Cerebellar nuclear complex (tissue), 1 donor: Measurements from ENCODE around the gene BRAT1.
"Not testable (repeated sequence)": the region's sequence is repeated elsewhere in the genome, so short reads cannot be mapped to it uniquely, and the experiment has no call there.

Source experiments
- DNase-seq, 2 experiments: peaks; one replicate each; lab custom pipeline; 2025; lab: John Stamatoyannopoulos, UW

The BRAT1 gene

GRCh38 chr7:2583798-2584580, 28.7 kb upstream of the BRAT1 start:
- no peak for DNase-seq

- no peak for DNase-seq
Measured at GRCh38 chr7:2582006-2582735, 26.8 kb upstream of the BRAT1 start.

DNA sequence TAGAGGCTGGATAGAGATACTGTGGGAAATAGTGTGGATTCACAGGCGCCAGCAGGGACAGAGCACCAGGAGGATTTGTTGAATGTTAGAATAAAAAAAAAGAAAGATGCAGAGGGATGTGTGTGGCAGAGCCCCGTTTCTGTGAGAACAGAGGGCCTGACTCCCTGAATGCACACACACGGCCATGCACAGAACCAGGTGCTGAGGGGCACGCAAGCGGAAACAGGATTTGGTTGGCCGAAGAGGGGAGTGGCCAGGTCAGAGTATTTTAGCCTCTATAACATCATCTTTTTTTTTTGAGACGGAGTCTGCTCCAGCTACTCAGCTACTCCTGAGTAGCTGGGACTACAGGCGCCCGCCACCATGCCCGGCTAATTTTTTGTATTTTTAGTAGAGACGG, 25.3 kb upstream of the BRAT1 start:
- DNase-seq, result no peak

GRCh38 chr7:2577914-2578680, 22.8 kb upstream of the BRAT1 start:
- no peak for DNase-seq

- no peak for DNase-seq
Measured at GRCh38 chr7:2576742-2577491, 21.6 kb upstream of the BRAT1 start.

GRCh38 chr7:2575733-2576340, 20.5 kb upstream of the BRAT1 start:
- no peak for DNase-seq

GRCh38 chr7:2575046-2575732, 19.9 kb upstream of the BRAT1 start:
- DNase-seq, result no peak

- DNase-seq, result no peak
Measured at GRCh38 chr7:2573761-2574160, 18.4 kb upstream of the BRAT1 start.

DNA sequence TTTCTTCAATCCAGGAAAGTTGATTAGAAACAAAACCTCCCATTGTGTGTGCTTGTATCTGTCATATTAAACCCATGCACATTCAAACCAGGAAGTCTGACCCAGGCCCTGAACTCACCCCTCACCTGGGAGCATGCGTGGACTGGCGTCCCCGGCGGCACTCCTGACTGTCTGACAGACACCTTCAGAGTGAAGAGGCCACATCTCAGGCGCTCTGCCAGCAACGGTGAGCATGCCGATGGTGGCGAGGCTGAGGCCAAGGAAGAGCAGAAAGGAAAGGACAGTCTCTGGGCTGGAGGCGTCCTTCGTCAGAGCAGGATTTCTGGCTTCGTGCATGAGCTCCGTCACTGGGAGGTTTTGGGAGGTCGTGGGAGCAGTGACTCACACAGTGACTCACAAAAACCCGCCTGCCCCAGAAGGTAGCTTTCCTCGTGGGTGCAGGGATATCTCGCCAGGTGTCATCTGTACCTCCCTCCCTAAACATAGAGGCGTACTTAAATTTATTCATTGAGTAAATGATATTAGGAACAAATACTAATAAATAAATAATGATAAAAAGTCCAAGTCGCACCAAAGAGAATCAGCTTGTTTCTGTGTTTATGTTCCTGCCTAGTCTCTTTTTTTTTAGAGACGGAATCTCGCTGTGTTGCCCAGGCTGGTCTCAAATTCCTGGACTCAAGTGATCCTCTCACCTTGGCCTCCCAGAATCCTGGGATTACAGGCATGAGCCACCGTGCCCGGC, 16.9 kb upstream of the BRAT1 start:
- no peak for DNase-seq

DNA sequence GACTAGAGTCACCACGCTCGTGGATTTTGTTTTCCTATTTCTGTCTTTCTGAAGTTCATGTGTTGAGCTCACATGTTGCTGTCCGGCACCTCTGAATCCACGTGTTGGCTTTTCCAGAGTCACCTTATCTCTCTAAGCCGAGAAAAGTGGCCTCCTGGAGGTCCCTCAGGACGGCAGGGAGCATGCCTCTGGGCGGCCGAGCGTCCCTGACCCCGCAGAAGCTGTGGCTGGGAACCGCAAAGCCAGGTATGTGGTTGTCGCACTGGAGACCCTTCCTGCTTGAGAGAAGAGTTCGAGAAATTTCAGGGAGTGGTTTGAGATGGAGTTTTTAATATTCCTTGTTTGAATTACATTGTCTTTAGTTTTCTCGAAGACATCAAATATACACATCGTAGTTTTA, 16.1 kb upstream of the BRAT1 start:
- DNase-seq, result no peak

DNA sequence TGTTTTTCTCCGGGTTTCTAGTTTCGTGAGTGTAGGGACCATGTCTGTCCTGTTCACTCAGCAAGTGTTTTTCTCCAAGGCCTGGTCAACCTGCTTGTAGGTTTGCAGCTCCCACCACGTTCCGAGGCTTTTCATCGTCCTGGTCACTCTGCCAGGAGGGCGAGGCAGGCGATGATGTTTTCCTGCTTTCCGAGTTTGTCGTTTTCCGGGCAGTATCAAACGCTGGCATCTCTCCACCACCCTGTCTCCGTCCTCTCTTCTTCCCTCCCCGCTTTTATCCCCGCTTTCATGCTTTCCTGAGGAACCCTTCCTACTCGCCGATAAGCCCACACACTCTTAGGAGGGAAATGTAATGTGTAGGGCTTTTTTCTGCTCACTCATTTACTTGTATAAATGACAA, 14.7 kb upstream of the BRAT1 start:
- no peak for DNase-seq

DNA sequence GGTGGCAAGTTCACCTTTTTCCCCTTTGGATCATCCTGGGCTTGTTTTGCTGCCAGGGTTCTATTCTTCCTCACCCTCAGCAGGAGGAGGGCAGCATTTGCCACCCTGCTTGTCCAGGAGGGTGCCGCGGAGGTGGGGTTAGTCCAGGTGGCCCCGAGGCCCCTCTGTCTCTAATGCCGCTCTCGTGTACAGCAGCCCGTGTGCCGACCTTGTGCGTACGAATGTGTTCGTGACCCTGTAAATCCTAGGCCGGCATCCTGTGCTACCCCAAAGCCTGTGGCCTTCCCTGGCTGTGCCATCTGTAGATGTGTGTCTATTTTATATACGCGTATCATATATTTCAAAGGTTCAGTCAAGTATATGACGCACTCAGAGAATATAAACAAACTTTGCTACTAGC, 14.1 kb upstream of the BRAT1 start:
- no peak for DNase-seq

DNA sequence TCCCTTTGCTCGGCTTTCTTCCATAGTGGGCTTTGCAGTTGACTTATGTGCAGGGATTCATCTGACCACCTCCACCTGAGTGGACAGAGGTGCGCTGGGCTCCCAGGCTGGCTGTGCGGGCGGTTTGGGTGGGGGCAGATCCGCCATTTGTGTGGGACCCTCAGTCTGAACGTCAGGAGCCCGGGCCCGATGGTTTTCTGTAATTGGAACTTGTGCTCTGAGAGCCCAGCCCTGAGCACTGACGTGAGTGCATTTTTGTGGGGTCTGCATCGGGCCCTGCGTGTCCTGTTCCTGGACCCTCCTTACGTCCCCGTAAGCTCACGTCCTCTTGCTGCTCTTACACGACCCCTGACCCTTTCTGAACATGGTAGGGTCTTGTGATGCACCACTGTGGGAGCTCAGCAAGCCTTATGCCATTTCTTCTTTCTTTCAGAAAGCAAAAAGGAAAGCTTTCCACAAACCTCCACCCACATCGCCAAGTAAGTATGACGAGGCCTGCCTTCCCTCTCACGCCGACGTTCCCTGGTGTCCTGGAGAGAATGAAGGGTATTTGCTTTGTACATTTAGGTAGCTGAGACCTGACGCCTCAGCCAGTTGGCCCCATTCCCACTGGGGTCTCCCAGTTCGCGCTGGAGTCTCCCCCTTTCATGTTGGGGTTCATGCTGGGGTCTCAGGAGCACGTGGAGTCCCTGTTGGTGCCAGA, 13.3 kb upstream of the BRAT1 start:
- DNase-seq, result no peak

DNA sequence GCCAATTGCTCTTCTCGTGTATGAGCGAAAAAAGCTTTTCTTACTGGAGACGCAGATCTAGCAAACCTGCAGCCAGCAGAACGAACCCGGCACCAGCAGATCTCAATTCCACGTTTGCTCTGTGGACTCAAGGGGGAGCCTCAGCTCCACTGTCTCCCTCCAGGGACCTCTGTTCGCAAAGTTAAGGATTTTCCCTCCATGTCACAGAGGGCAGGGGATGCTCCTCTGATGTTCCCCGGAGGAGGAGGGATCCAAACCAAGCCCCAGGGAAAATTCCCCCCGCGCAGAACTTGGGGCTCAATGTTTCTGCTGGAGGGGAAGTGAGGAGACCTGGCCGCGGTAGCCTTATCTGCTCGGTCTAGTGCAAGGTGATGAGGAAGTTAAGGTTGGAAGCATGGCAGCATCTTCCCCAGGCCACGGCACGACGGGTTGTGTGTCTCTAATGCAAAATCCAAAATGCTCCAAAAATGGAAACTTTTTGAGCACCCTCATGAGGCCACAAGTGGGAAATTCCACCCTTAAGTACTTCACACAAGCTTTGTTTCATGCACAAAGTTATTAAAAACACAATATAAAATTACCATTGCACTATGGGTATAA, 12.5 kb upstream of the BRAT1 start:
- peak; percentile 8 to 13 for DNase-seq

GRCh38 chr7:2566890-2567678, 11.8 kb upstream of the BRAT1 start:
- no peak for DNase-seq

GRCh38 chr7:2566348-2566889, 11.1 kb upstream of the BRAT1 start:
- DNase-seq, result no peak

DNA sequence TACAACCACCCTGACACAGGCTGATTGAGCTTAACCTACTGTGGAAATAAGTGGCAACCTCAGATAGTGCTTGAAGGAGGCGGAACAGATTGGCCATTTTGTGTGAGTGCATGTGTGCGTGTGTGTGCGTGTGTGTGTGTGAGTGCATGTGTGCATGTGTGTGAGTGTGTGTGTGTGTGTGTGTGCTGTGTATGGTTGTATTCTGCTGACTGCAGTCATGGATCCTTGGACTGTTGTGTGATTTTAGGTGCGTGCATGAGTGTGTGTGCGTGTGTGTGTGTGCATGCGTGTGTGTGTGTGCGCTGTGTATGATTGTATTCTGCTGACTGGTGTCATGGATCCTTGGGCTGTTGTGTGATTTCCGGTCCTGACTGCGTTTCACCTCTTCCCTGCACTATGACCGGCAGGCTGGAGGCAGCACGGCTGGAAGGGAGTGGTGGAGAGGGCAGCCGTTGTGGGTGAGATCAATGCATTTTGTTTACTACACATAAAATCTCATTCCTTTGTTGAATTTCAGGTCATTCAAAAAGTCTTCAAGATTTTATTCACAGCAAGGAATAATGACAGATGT, 9.7 kb upstream of the BRAT1 start:
- DNase-seq, result no peak

DNA sequence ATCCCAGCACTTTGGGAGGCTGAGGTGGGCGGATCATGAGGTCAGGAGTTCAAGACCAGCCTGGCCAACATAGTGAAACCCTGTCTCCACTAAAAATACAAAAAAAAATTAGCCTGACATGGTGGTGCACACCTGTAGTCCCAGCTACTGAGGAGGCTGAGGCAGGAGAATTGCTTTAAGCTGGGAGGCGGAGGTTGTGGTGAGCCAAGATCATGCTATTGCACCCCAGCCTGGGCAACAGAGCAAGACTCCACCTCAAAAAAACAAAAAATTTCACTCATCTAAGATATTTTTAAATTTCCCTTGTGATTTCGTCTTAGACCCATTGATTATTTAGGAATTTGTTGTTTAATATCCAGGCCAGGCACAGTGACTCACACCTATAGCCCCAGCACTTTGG, 8.6 kb upstream of the BRAT1 start:
- not testable (repeated sequence) for DNase-seq
